WTC11 (cell line): Measurements from ENCODE around the gene PAAF1. TPM values are rescaled to one million over a fixed set of nuclear protein-coding genes. Genes with fewer than 3 reads are reported as not detected.

Source experiments
- ATAC-seq: fragments of 200-7000 bp; cut with Tn5 transposase; 2 replicates; pipeline ENCODE4 v1.10.0; 2021; ENCODE audit warnings: mild to moderate bottlenecking, moderate library complexity
- CTCF ChIA-PET: fragments of 300-600 bp; sonication (Branson Sonifier 250); formaldehyde crosslinking; loops from one replicate; lab custom pipeline; 2021; ENCODE audit warnings: antibody characterized with exemption; lab: Charles Lee
- POLR2A ChIA-PET: fragments of 350-600 bp; sonication (Branson Sonifier 250); formaldehyde crosslinking; loops from one replicate; lab custom pipeline; 2021; ENCODE audit warnings: antibody characterized with exemption; lab: Charles Lee
- DNase-seq: peaks from one replicate; pipeline ENCODE4 v3.0.0; 2021; ENCODE audit warnings: low spot score
- H3K27ac Mint-ChIP-seq: 2 replicates; pipeline ENCODE4 v1.8.0; 2021; ENCODE audit warnings: mixed read lengths
- H3K27me3 Mint-ChIP-seq: 2 replicates; pipeline ENCODE4 v1.8.0; 2021; ENCODE audit warnings: low read depth, mild to moderate bottlenecking, moderate library complexity, mixed read lengths
- H3K36me3 Mint-ChIP-seq: 2 replicates; pipeline ENCODE4 v1.8.0; 2021; ENCODE audit warnings: mixed read lengths
- H3K4me1 Mint-ChIP-seq: 2 replicates; pipeline ENCODE4 v1.8.0; 2022; ENCODE audit warnings: mixed read lengths
- H3K4me3 Mint-ChIP-seq: 2 replicates; pipeline ENCODE4 v1.8.0; 2021; ENCODE audit warnings: mild to moderate bottlenecking, moderate library complexity, mixed read lengths
- H3K9me3 Mint-ChIP-seq: 2 replicates; pipeline ENCODE4 v1.8.0; 2021; ENCODE audit warnings: mixed read lengths
- AFF4 ChIP-seq: sonication (generic); formaldehyde crosslinking; IDR thresholded peaks from 2 replicates; pipeline ENCODE4 v1.8.1; 2023; ENCODE audit warnings: mild to moderate bottlenecking, missing genetic modification reagents, borderline replicate concordance
- E2F4 ChIP-seq: sonication (generic); formaldehyde crosslinking; IDR thresholded peaks from 2 replicates; pipeline ENCODE4 v1.8.1; 2022; ENCODE audit warnings: low read depth, mild to moderate bottlenecking, moderate library complexity, missing genetic modification reagents, borderline replicate concordance
- ERG ChIP-seq: fragments of 250-450 bp; sonication (Bioruptor Pico); IDR thresholded peaks from 2 replicates; pipeline ENCODE4 v1.8.0; 2021; ENCODE audit warnings: mild to moderate bottlenecking
- FOXJ3 ChIP-seq: sonication (generic); formaldehyde crosslinking; IDR thresholded peaks from 2 replicates; pipeline ENCODE4 v1.9.0; 2021; ENCODE audit warnings: missing genetic modification reagents, mild to moderate bottlenecking, borderline replicate concordance
- HMGA2 ChIP-seq: fragments of 250-450 bp; sonication (Bioruptor Pico); IDR thresholded peaks from 2 replicates; pipeline ENCODE4 v1.4.0; 2021; ENCODE audit warnings: mild to moderate bottlenecking, moderate library complexity
- JUN ChIP-seq: sonication (generic); formaldehyde crosslinking; IDR thresholded peaks from 2 replicates; pipeline ENCODE4 v1.8.0; 2023; ENCODE audit warnings: mild to moderate bottlenecking, missing genetic modification reagents
- MYBL2 ChIP-seq: sonication (generic); formaldehyde crosslinking; IDR thresholded peaks from 2 replicates; pipeline ENCODE4 v1.8.1; 2023; ENCODE audit warnings: mild to moderate bottlenecking, moderate library complexity, missing genetic modification reagents
- NFATC4 ChIP-seq: fragments of 250-450 bp; sonication (Bioruptor Pico); IDR thresholded peaks from 2 replicates; pipeline ENCODE4 v1.9.0; 2021; ENCODE audit warnings: mild to moderate bottlenecking
- NR1H2 ChIP-seq: sonication (generic); formaldehyde crosslinking; IDR thresholded peaks from 2 replicates; pipeline ENCODE4 v1.9.0; 2021; ENCODE audit warnings: mild to moderate bottlenecking, moderate library complexity, missing genetic modification reagents
- OVOL2 ChIP-seq: fragments of 250-450 bp; sonication (Bioruptor Pico); IDR thresholded peaks from 2 replicates; pipeline ENCODE4 v1.9.0; 2021; ENCODE audit warnings: mild to moderate bottlenecking, borderline replicate concordance
- SMAD3 ChIP-seq: sonication (generic); formaldehyde crosslinking; IDR thresholded peaks from 2 replicates; pipeline ENCODE4 v1.8.0; 2022; ENCODE audit warnings: missing genetic modification reagents, mild to moderate bottlenecking, borderline replicate concordance
- TEAD4 ChIP-seq: sonication (generic); formaldehyde crosslinking; IDR thresholded peaks from 2 replicates; pipeline ENCODE4 v1.8.0; 2022; ENCODE audit warnings: mild to moderate bottlenecking, missing genetic modification reagents
- TP53 ChIP-seq: sonication (generic); formaldehyde crosslinking; IDR thresholded peaks from 2 replicates; pipeline ENCODE4 v1.8.1; 2023; ENCODE audit warnings: mild to moderate bottlenecking, missing genetic modification reagents
- ZBTB21 ChIP-seq: sonication (generic); formaldehyde crosslinking; IDR thresholded peaks from 2 replicates; pipeline ENCODE4 v1.8.1; 2023; ENCODE audit warnings: mild to moderate bottlenecking, missing genetic modification reagents, borderline replicate concordance
- ZNF219 ChIP-seq: sonication (generic); formaldehyde crosslinking; IDR thresholded peaks from 2 replicates; pipeline ENCODE4 v1.8.0; 2023; ENCODE audit warnings: missing genetic modification reagents, mild to moderate bottlenecking, borderline replicate concordance
- ZNF396 ChIP-seq: fragments of 250-450 bp; sonication (Bioruptor Pico); IDR thresholded peaks from 2 replicates; pipeline ENCODE4 v1.8.0; 2021; ENCODE audit warnings: mild to moderate bottlenecking, moderate library complexity, borderline replicate concordance
- ZSCAN18 ChIP-seq: fragments of 250-450 bp; sonication (Bioruptor Pico); IDR thresholded peaks from 2 replicates; pipeline ENCODE4 v2.1.2; 2022; ENCODE audit warnings: mild to moderate bottlenecking, moderate library complexity
- total RNA-seq: library from RNA; stranded (reverse); gene quantifications from 3 replicates; pipeline ENCODE4 v1.2.3, GENCODE V29; 2021
- TF ChIP-seq, protein P1 (sequence below): sonication (generic); formaldehyde crosslinking; conservative IDR thresholded peaks from 2 replicates; pipeline ENCODE4 v1.8.1; 2023; ENCODE audit warnings: mild to moderate bottlenecking, low read depth, missing genetic modification reagents, moderate library complexity
- TF ChIP-seq, protein P2 (sequence below): sonication (generic); formaldehyde crosslinking; IDR thresholded peaks from 2 replicates; pipeline ENCODE4 v1.8.1; 2022; ENCODE audit warnings: missing genetic modification reagents, borderline replicate concordance

PAAF1 gene
- total RNA-seq, 1 experiment from 2014 or later: 27.7 TPM

DNA sequence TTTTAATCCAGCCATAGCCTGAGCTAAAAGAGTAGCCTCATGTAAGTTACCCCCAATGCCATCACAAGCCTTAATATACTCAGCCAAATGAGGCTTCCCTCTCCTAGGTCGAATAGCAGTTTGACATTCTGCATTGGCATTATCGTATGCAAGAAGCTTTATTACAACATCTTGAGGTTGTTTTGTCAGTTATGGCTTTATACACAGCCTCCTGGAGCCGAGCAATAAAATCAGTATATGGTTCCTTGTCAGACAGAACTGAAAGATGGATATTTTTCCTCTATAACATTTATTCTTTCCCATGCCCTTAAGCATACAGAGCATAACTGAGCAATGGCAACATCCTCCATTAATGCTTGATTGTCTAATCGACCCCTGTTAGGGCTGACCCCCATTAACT is 68.6 kb downstream of the PAAF1 start:
- Mint-ChIP-seq H3K36me3 (peaks cover 12% of the 10 kb centered on the region), H3K27me3 (peaks cover 3% of the 10 kb centered on the region; the same call in 1 of the 2 replicates), H3K27ac (no peak overlapping the region), H3K4me3 (no peak overlapping the region), H3K9me3 (peaks cover 39% of the 10 kb centered on the region), H3K4me1 (no peaks in the 10 kb centered on the region)
- CTCF ChIA-PET: interaction anchor here (3.1 kb wide), 1 partner anchor 14 kb away, joined by 8 read pairs; no protein-coding TSS in a partner anchor
- TF ChIP-seq OVOL2 (CRISPR knock-in tag) (no peak), ERG (CRISPR knock-in tag) (no peak), TP53 (CRISPR knock-in tag) (no peak), NFATC4 (CRISPR knock-in tag) (no peak), AFF4 (CRISPR knock-in tag) (no peak), E2F4 (no peak), TEAD4 (no peak), JUN (no peak), FOXJ3 (CRISPR knock-in tag) (no peak), NR1H2 (CRISPR knock-in tag) (no peak), ZNF396 (CRISPR knock-in tag) (no peak), HMGA2 (CRISPR knock-in tag) (no peak), ZSCAN18 (CRISPR knock-in tag) (no peak), MYBL2 (CRISPR knock-in tag) (no peak), ZBTB21 (CRISPR knock-in tag) (no peak), ZNF219 (CRISPR knock-in tag) (no peak), SMAD3 (CRISPR knock-in tag) (no peak)
- TF ChIP-seq, protein P1, sequence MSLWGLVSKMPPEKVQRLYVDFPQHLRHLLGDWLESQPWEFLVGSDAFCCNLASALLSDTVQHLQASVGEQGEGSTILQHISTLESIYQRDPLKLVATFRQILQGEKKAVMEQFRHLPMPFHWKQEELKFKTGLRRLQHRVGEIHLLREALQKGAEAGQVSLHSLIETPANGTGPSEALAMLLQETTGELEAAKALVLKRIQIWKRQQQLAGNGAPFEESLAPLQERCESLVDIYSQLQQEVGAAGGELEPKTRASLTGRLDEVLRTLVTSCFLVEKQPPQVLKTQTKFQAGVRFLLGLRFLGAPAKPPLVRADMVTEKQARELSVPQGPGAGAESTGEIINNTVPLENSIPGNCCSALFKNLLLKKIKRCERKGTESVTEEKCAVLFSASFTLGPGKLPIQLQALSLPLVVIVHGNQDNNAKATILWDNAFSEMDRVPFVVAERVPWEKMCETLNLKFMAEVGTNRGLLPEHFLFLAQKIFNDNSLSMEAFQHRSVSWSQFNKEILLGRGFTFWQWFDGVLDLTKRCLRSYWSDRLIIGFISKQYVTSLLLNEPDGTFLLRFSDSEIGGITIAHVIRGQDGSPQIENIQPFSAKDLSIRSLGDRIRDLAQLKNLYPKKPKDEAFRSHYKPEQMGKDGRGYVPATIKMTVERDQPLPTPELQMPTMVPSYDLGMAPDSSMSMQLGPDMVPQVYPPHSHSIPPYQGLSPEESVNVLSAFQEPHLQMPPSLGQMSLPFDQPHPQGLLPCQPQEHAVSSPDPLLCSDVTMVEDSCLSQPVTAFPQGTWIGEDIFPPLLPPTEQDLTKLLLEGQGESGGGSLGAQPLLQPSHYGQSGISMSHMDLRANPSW (CRISPR knock-in tag): no peak
- TF ChIP-seq, protein P2, sequence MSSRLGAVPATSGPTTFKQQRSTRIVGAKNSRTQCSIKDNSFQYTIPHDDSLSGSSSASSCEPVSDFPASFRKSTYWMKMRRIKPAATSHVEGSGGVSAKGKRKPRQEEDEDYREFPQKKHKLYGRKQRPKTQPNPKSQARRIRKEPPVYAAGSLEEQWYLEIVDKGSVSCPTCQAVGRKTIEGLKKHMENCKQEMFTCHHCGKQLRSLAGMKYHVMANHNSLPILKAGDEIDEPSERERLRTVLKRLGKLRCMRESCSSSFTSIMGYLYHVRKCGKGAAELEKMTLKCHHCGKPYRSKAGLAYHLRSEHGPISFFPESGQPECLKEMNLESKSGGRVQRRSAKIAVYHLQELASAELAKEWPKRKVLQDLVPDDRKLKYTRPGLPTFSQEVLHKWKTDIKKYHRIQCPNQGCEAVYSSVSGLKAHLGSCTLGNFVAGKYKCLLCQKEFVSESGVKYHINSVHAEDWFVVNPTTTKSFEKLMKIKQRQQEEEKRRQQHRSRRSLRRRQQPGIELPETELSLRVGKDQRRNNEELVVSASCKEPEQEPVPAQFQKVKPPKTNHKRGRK (CRISPR knock-in tag): no peak
- DNase-seq: no peak
- no peak for ATAC-seq
- POLR2A ChIA-PET: no interaction called here
